GM23338 (cell line): ENCODE data around the gene SUV39H2.

Source experiments
- CREB1 ChIP-seq: fragments of 250-450 bp; sonication (Bioruptor Pico); IDR thresholded peaks from 2 replicates; pipeline ENCODE4 v1.5.0; 2020; ENCODE audit warnings: low read depth, mild to moderate bottlenecking, moderate library complexity
- EZH2 ChIP-seq: fragments of 200-600 bp; sonication (generic); IDR thresholded peaks from one replicate; pipeline ENCODE4 v1.8.0; 2017; ENCODE audit warnings: antibody characterized with exemption, mild to moderate bottlenecking, low read depth; ENCODE audit not compliant: unreplicated experiment
- EZH2phosphoT487 ChIP-seq: fragments of 200-600 bp; sonication (generic); IDR thresholded peaks from one replicate; pipeline ENCODE4 v1.8.1; 2018; ENCODE audit warnings: antibody characterized with exemption; ENCODE audit not compliant: unreplicated experiment
- POLR2AphosphoS5 ChIP-seq: IDR thresholded peaks from 2 replicates; pipeline ENCODE4 v1.6.1; 2016; ENCODE audit warnings: antibody characterized with exemption, low read depth
- ZNF331 ChIP-seq: fragments of 250-450 bp; sonication (Bioruptor Pico); IDR thresholded peaks from 2 replicates; pipeline ENCODE4 v1.5.0; 2020; ENCODE audit warnings: low read depth, mild to moderate bottlenecking, moderate library complexity
- TF ChIP-seq, protein P1 (sequence below), 2 experiments: fragments of 200-600 bp in 1 of 2; sonication (generic) in 1 of 2; conservative IDR thresholded peaks; 2 replicates each; pipeline versions ENCODE4 v1.5.1 to v1.6.1; 2016 to 2017; ENCODE audit warnings: antibody characterized with exemption in 2 of 2, low read depth in 2 of 2, mild to moderate bottlenecking in 2 of 2, moderate library complexity in 1 of 2
- TF ChIP-seq, protein P2 (sequence below): IDR thresholded peaks from one replicate; pipeline ENCODE4 v1.6.1; 2018; ENCODE audit warnings: antibody characterized with exemption; ENCODE audit not compliant: unreplicated experiment

DNA sequence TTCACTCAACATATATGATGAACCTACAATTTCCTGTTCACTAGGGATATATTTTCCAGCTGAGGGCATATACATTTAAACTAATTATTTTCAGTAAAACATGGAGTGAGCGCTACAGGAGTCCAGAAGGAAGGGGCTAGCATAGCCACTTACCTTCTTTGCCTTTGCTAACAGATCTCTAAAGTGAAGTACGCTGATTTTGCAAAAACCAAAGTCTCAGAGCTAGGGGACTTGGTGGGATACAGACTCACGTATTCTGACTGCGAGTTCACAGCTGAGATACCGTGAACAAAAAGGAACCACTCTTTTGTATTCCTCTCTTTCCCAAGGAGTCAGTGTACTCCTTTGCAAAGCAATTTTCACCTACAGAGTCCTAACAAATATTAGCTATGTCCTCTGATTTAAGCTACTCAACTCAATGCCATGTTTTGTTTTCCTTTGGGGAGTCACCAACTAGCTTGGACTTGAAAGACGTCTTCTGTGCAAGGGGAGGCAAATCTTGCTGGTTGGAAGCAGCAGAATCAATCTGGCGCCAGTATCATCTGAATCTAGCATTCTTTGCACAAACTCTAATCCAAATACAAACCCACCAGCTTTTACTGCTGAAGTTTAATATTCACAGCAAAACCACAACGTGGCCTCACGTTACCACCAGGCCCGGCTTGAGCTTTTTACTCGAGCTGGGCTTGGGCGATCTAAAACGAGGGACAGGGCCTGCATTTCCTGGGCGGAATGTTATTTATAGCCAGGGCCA lies 41.5 kb upstream of the SUV39H2 start:
- TF ChIP-seq POLR2AphosphoS5, result no peak
- TF ChIP-seq, protein P1, sequence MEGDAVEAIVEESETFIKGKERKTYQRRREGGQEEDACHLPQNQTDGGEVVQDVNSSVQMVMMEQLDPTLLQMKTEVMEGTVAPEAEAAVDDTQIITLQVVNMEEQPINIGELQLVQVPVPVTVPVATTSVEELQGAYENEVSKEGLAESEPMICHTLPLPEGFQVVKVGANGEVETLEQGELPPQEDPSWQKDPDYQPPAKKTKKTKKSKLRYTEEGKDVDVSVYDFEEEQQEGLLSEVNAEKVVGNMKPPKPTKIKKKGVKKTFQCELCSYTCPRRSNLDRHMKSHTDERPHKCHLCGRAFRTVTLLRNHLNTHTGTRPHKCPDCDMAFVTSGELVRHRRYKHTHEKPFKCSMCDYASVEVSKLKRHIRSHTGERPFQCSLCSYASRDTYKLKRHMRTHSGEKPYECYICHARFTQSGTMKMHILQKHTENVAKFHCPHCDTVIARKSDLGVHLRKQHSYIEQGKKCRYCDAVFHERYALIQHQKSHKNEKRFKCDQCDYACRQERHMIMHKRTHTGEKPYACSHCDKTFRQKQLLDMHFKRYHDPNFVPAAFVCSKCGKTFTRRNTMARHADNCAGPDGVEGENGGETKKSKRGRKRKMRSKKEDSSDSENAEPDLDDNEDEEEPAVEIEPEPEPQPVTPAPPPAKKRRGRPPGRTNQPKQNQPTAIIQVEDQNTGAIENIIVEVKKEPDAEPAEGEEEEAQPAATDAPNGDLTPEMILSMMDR (conservative IDR thresholded peaks at IDR 0.05; ENCODE audit: low read depth in 2 of 2), result no peak
- TF ChIP-seq ZNF331, result no peak
- TF ChIP-seq CREB1 (CRISPR knock-in tag), result no peak
- TF ChIP-seq EZH2, result no peak
- TF ChIP-seq, protein P2, sequence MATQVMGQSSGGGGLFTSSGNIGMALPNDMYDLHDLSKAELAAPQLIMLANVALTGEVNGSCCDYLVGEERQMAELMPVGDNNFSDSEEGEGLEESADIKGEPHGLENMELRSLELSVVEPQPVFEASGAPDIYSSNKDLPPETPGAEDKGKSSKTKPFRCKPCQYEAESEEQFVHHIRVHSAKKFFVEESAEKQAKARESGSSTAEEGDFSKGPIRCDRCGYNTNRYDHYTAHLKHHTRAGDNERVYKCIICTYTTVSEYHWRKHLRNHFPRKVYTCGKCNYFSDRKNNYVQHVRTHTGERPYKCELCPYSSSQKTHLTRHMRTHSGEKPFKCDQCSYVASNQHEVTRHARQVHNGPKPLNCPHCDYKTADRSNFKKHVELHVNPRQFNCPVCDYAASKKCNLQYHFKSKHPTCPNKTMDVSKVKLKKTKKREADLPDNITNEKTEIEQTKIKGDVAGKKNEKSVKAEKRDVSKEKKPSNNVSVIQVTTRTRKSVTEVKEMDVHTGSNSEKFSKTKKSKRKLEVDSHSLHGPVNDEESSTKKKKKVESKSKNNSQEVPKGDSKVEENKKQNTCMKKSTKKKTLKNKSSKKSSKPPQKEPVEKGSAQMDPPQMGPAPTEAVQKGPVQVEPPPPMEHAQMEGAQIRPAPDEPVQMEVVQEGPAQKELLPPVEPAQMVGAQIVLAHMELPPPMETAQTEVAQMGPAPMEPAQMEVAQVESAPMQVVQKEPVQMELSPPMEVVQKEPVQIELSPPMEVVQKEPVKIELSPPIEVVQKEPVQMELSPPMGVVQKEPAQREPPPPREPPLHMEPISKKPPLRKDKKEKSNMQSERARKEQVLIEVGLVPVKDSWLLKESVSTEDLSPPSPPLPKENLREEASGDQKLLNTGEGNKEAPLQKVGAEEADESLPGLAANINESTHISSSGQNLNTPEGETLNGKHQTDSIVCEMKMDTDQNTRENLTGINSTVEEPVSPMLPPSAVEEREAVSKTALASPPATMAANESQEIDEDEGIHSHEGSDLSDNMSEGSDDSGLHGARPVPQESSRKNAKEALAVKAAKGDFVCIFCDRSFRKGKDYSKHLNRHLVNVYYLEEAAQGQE, result no peak
- no peak for TF ChIP-seq EZH2phosphoT487
